HG03064 (cell line): Measurements from ENCODE around the gene MAPT.
"Not testable (repeated sequence)": the region's sequence is repeated elsewhere in the genome, so short reads cannot be mapped to it uniquely, and the experiment has no call there.

Experiments
- ATAC-seq: cut with Tn5 transposase; IDR thresholded peaks from one replicate; pipeline ENCODE4 v1.9.1; 2021; ENCODE audit warnings: low read depth; ENCODE audit not compliant: unreplicated experiment

The MAPT gene

GRCh38 chr17:45923511-45924268 is 29.3 kb downstream of the MAPT start:
- no peak for ATAC-seq

DNA sequence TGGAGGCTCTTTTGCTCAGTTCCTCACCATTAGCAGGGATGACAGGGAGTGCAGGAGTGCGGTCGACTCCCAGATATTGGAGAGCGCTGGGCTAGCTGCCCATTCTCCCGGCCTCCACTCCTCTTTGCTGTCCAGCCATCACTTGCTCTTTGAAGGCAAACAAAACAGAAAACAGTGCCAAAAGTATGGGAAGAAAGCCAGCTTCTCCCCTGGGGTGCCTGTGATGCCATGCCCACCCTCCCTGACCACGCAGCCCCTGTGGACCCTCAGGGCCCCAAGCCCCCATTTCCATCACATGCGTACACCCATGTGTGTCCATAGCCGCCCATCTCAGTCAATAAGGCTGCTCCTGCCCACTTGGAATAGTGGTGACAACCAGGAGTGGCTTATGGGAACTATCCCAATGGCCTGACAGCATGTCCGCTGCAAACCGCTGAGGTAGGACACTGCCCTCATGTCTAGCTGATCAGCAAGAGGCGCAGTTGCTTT is 30.0 kb downstream of the MAPT start:
- ATAC-seq: no peak

DNA sequence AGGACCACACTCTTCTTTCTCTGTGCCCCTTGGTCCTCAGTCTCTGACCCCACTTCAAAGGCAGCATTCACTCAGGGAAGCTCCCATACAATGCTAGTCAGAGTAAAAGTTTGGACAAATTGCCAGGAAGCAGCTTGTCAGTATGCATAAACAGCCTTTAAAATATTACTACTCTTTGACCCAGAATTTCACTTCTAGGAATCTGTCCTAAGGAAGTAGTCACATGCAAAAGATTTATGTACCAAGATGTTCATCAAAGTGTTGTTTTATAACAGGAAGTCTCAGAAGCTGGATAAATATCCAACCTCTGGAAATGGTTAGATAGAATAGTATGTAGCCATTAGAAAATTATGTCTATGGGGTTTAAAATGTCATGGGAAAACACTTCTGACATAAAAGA is 31.0 kb downstream of the MAPT start:
- ATAC-seq: no peak

GRCh38 chr17:45927247-45927646 is 32.9 kb downstream of the MAPT start:
- no peak for ATAC-seq

DNA sequence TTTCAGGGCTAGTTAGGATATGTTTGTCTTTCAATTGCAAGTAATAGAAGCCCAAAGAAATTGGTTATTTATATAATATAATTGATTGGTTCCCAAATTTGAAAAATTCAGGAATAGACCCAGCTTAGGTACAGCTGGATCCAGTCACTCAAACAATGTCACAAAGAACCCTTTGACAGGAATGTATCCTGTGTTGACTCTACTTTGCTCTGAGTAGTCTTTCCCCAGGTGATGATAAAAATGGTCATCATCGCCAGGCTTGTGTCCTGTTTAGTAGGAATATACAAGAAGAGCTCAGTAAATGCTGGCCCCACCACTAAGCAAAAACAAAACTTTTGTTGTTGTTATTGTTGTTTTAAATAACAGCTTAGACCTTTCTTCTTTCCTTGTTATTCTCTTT is 35.0 kb downstream of the MAPT start:
- ATAC-seq: no peak

GRCh38 chr17:45930420-45930951 is 36.1 kb downstream of the MAPT start:
- ATAC-seq: no peak

- ATAC-seq: no peak
These were observed 37.3 kb downstream of the MAPT start for GRCh38 chr17:45931677-45932076.

GRCh38 chr17:45934044-45934979 is 40.0 kb downstream of the MAPT start:
- no peak for ATAC-seq

- no peak for ATAC-seq
These were observed 40.9 kb downstream of the MAPT start for GRCh38 chr17:45935197-45935709.

DNA sequence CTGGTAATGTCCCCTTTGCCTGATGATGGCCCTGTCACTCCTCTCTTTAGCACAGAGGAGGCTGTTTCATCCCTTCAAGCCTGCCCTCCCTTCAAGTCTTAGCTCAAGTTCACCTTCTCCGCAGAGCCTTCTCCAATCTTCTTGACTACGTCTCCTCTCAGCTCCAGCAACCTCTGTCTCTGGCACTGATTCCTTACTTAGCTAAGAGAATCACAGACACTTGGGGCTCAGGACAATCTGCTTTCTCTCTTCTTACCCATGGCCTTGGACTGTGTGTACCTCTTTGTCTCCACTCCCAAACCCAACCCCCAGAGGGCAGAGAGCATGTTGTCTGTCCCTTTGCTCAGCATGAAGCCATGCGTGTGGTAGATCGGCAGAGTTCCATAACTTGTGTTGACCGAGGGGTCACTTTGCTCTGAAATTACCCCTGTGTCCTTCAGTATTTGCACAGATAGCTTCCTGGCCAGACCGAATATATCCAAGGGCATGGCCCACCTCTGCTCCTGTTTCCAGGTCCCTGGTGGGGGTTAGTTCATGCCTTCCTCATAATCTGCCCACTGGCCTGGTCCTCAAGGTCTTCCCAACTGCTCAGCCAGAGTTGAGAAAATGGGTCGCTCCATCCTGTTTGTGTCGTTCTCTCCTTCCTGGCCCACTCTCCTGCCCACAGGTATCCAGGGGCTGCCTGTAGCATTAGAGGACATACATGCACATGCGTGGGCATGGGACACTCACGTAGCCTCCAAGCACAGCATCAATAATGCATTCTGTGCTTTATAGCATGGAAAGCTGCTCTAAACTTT is 41.6 kb downstream of the MAPT start:
- no peak for ATAC-seq

DNA sequence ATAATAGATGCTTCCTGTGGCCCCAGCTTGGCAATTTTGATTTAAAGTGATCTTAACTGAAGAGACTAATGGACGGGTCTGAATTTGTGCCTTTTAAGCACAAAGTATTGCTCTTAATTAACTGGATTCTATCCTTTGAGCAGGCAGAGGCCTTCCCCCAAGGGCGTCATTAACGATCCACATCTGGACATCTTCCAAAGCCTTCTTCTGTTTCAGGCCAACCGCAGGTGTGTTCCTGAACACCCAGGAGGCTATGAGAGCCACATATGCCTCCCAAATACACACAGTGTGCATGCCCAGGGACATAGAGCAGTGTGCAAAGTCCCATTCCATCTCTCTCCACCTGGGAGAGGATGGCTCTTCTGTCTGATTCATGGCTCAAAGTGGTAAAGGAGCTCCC is 42.3 kb downstream of the MAPT start:
- no peak for ATAC-seq

- not testable (repeated sequence) for ATAC-seq
These were observed 42.8 kb downstream of the MAPT start for GRCh38 chr17:45937186-45937585.

DNA sequence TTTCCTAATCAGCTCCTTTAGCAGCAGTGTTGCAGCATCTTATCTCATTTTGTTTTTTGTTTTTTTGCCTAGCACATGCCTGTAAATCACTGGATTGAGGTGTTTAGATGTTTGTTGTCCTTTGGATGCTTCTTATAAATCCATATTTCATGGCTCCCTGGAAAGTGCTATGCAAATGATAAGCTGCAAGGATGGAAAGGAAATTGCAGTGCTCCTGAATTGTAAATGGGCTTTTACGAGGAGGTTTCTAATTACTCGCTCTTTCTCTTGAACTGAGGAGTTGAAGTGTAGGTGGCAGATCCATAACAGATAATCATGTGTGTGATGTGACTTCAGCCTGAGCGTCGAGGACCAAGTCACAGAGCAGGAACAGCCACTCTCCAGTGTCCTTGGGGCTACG is 45.0 kb downstream of the MAPT start:
- no peak for ATAC-seq

DNA sequence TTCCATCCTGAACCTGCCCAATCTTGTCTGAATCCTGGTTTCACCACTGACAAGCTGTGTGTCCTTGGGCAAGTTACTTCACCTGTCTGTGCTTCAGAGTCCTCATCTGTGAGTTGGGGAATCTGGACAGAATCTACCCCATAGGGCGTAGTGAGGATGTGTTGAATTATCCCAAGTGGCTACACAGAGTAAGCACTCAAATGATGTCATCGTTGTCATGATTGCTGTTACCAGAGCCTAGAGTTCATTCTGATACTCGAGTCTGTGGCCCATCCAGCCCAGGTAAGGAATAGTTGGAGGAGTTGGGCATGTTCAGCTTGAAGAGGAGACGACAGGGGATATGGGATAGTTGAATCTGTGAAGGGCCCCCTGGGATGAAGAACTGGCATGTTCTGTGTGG is 45.9 kb downstream of the MAPT start:
- ATAC-seq: no peak

DNA sequence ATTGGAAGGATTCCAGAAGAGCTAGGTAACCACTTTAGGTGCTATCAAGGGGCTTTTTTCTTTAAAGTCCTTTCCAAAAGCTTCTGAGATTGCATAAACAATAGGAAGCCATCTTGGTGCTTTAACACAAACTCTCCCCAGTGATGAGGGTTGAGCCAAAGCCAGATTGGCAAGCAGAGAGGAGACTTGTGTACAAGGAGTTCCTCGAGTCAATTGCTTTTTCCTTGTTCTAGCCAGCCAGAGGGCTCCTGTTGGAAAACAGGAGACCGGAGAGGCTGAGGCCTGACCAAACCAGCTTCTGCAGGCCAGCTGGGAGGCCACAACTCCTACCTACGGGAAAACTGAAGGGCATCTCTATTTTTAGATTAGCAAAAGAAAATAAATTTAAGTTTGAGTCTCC is 46.5 kb downstream of the MAPT start:
- ATAC-seq: no peak

DNA sequence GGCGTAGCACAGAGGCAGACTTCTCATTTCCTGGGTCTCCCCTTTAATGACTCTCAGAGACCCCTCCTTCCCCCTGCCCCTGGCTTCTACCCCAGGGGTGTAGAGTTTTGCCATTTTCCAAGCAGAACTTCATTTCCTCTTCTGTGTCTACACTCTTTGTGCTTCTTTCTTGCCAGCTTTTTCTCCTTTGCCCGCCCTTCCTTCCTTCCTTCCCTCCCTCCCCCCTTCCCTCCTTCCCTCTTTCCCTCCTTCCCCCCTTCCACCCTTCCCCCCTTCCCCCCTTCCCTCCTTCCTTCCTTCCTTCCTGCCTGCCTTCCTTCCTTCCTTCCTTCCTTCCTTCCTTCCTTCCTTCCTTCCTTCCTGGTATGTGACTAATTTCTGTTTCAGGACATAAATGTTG is 47.0 kb downstream of the MAPT start:
- ATAC-seq: no peak

DNA sequence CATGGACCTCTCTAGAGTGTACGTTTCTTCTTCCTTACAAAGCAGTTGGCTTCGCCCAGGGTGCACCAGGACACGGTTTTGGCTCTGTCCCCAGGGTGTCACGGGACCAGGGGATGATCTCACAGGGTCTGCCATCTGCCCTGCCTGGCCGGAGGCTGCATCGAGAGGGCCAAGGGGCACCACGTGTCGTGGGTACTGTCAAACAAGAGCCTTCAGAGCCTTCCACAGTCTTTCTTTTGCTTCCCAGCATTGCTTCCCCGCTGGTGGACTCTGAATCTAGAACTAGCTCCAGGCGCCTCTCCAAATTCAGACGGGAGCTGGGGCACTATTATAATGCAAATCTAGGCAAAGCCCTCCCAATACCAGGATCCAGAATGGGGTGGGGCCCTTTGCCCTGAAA is 47.9 kb downstream of the MAPT start:
- no peak for ATAC-seq

DNA sequence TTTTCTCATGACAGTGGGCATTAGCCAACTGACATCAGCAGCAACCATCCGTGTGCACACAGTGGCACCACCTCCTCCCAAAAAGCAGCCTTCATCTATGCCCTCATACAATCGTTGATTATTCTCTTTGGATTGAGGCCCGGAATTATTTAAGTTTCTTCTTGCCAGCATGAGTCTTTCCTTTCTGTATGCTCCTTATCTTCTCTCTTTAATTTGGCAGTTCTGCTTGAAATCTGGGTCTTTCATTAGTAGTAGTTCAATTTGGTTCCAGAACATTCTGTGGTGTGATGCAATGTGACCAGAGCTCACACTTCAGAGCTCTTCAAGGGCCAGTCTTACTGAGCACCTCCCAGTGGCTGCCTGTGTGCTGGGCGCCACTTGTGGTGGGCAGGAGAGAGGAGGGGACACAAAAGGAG is 52.5 kb downstream of the MAPT start:
- ATAC-seq: no peak

GRCh38 chr17:45948498-45948880 is 54.1 kb downstream of the MAPT start:
- ATAC-seq: no peak

- no peak for ATAC-seq
These were observed 54.7 kb downstream of the MAPT start for GRCh38 chr17:45948881-45949624.
